Subcutaneous adipose tissue (tissue), 4 donors: Measurements from ENCODE around the gene CDCP2. TPM values are rescaled to one million over a fixed set of nuclear protein-coding genes. Genes with fewer than 3 reads are reported as not detected.

Experiments
- total RNA-seq, 4 donors: library from RNA; depleted of rRNA; stranded (reverse); fragments of >200 nt; gene quantifications; one replicate each; pipeline ENCODE4 v1.1.0, GENCODE V29; 2016
- TF ChIP-seq, protein P1 (sequence below): fragments of 450-650 bp; IDR thresholded peaks from one replicate; pipeline ENCODE4 v1.5.1; 2016; ENCODE audit warnings: low read depth, mild to moderate bottlenecking, control low read depth, antibody characterized with exemption, moderate library complexity

The CDCP2 gene
- total RNA-seq, 4 donors from 2014 or later: 0.16 TPM; not detected in 3

GRCh38 chr1:54112705-54113368 lies 40.0 kb downstream of the CDCP2 start:
- TF ChIP-seq, protein P1, sequence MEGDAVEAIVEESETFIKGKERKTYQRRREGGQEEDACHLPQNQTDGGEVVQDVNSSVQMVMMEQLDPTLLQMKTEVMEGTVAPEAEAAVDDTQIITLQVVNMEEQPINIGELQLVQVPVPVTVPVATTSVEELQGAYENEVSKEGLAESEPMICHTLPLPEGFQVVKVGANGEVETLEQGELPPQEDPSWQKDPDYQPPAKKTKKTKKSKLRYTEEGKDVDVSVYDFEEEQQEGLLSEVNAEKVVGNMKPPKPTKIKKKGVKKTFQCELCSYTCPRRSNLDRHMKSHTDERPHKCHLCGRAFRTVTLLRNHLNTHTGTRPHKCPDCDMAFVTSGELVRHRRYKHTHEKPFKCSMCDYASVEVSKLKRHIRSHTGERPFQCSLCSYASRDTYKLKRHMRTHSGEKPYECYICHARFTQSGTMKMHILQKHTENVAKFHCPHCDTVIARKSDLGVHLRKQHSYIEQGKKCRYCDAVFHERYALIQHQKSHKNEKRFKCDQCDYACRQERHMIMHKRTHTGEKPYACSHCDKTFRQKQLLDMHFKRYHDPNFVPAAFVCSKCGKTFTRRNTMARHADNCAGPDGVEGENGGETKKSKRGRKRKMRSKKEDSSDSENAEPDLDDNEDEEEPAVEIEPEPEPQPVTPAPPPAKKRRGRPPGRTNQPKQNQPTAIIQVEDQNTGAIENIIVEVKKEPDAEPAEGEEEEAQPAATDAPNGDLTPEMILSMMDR: no peak

- TF ChIP-seq, protein P1: no peak
Measured at GRCh38 chr1:54112027-54112426, 40.8 kb downstream of the CDCP2 start.

DNA sequence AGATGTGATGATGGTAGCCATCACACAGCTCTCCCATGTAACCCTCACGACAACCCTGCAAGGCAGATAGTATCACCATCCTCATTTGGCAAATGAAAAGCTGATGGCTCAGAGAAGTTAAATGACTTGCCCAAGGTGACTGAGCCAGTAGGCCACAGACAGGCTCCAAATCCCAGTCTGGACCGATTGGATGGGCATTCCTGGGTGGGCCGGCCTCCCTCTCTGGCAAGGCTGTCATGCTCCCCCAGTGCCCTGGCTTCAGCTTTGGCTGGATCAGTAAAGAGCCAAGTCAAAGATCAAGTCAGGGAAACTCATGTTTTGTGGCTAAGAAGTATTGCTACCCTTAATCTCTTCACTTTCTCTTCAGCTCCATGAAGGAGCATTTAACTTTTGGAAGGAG lies 41.2 kb downstream of the CDCP2 start:
- TF ChIP-seq, protein P1: no peak

DNA sequence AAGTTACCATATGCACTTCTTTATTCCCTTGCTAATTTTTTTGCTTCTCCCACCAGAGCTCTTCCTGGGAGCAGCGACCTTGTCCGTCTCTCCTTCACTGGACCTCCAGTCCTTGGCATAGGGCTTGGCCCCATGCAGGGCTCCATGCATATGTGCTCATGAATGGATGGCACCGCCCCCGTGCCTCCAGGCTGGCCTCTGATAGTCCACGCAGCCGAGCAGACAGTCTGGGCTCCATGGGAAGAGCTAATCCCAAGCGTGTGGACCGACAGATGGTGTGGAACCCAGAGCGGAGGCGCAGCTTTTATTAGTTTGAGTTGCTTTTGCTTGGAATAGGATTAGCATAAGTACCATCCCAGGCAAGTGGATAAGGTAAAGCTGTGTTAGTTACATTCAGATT lies 41.8 kb downstream of the CDCP2 start:
- TF ChIP-seq, protein P1: no peak

- TF ChIP-seq, protein P1: no peak
Measured at GRCh38 chr1:54109129-54110090, 43.4 kb downstream of the CDCP2 start.

GRCh38 chr1:54108156-54108555 lies 44.6 kb downstream of the CDCP2 start:
- TF ChIP-seq, protein P1: no peak

DNA sequence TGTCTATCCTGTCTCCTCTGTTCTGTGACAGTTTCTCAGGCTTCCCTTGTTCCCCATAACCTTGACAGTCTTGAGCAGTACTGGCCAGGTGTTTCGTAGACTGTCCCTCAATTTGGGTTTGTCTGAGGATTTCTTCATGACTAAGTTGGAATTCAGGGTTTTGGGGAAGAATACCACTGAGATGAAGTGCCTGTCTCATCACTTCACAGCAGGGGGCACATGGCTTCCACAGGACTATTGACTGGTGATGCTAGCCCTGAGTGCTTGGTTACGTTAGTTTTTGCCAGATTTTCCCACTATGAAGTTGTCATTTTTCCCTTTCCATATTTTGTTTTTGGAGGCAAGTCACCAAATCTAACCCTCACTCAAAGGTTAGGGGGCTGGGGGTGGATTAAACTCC lies 45.7 kb downstream of the CDCP2 start:
- TF ChIP-seq, protein P1: no peak
